Pons (tissue), 1 donor: ENCODE measurements around the gene QRFP.

Experiments
- DNase-seq: peaks from one replicate; pipeline ENCODE4 v3.0.0-alpha.2; 2016; ENCODE audit warnings: low spot score

The QRFP gene, protein sequence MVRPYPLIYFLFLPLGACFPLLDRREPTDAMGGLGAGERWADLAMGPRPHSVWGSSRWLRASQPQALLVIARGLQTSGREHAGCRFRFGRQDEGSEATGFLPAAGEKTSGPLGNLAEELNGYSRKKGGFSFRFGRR

DNA sequence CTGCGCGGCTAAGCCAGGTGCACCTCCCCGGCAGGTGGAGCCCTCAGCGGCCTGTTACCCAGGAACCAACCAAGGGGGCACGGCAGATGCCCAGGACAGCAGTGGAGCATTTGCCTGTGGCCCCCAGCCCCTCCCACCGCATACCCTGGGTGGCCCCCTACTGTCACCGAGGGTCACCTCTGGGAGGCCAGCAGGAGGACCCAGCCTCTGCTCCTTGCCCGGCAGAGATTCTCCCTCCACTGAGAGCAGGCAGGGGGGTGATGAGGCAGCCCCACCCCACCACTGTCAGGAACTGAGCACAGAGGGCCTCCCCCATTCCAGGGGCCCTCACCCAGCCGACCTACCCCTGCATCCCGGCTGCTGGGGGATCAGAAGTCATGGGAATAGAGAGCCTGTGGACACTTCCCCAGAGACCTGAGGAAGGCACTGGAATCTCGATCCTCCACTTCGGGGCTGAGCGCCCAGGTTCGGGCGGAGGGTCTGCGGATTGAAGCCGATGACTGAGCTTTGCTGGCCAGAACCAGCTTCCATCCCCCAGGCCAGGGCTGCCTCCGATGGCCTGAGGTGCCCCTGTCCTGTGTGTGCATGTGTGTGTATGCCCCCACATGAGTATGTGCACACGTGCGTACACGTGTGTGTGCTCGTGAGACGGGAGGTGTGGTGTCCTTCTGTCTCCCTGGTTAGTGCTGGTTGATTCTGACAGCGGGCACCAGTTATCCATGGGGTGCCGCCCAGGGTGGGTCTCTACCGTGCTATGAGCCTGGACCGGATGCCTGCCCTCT, at the start of gene QRFP:
Gene QRFP, minus strand, starts transcription at position 580 of the 782 bp plus-strand sequence. CDS start 2,974 bp downstream, outside the sequence.
- no peak for DNase-seq

DNA sequence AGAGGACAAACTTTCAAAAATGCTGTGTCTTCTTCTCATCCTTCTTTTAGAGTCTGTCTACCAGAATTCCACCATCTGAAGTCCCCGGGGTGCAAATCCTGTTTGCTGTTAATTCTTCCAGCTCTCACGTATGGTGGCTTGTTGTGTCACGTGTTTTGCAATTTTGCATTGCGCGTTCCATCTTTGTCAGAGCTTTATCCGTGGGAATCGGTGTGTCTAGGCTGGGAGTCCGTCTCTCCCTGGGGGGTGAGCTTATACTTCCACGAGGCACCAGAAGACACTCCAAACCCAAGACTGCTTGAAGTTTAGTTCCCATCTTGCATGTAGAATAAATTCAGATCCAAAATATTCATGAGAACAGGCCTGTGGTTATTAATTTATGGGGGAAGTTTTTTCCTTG, 48.6 kb upstream of the QRFP start:
- DNase-seq, result no peak

DNA sequence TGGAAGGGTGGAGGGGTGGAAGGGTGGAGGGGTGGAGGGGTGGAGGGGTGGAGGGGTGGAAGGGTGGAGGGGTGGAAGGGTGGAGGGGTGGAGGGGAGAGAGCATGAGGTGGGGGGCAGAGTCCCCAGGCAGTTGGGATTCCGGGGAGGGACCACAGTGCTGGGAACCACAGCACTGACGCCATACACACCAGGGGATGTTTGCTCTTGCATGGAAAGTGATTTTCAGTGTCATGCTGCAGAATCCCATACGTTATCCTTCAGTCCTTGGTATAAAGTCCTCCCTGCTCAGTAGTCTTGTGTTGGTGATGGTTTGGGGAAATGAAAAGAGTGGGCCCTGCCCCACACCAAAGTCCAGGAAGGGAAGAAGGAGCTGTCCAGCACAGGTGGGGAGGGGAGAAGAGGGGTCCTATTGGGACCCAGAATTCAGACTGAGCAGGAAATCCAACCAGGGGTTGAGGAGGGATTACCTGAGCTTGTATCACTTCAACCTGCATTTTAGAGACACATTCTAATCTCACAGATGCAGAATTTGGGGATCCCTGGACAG, 48.0 kb upstream of the QRFP start:
- no peak for DNase-seq

DNA sequence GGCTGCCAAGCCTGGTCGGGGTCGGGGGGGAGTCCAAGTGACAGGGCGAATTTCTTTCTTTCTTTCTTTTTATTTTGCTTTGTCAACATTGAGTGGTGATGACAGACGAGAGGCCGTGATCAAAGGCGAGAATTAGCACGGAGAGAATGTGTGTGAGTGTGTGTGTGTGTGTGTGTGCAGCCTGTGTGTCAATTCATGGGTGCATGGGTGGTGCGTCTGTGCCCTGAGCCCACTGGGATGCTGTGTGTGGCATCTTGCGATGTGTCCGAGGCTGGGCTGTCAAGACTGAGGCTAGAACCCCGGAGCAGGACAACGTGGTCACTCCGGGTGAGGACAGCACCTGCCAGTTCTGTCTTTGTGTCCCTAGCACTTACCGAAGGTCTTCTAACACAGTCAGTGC, 47.2 kb upstream of the QRFP start:
- DNase-seq, result no peak

DNA sequence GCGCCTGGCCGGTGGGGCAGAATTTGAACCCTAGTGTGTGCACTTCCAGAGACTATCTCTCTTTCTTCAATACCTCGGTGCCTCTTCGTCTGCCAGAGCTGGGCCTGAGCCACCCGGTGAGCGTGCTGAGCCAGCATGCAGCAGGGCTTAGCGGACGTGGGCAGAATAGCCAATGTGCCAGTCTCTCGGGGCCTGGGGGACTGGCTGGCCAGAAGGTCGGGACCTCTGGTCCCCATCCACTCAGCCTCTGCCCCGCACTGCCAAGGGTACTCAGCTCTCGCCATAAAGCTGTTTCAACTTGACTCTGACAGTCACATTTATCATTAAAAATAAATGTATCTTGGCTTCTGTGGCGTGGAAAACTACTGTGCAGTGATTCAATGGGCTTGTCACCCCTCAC, 46.6 kb upstream of the QRFP start:
- no peak for DNase-seq

DNA sequence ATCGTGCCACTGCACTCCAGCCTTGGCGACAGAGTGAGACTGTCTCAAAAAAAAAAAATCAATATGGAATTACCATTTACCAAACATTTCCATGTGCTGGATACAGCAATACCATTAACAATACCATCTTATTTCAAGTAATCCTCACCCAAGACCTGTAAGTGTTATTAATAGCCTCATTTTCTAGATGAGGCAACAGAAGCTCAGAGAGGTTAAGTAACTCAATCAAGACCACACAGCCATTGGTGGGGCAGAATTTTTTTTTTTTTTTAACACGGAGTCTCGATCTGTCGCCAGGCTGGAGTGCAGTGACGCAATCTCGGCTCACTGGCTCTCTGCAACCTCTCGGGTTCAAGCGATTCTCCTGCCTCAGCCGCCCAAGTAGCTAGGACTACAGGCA, 46.1 kb upstream of the QRFP start:
- DNase-seq, result no peak

DNA sequence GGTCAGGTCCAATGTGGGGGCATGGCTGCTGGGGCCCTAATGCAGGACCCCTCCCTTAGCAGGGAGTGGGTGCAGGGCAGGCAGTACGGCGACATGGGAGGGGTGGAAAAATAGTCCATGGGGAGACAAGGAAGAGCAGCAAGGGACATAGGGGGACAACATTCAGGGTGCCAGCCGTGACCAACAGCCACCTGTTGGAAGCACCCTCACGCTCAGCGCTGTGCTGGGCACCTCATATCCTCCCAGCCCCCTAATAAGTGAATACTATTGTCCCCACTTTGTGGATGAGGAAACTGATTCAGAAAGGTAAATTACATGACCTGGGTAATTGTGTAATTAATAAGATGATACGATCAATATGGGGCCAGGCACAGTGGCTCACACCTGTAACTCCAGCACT, 45.5 kb upstream of the QRFP start:
- DNase-seq, result no peak

DNA sequence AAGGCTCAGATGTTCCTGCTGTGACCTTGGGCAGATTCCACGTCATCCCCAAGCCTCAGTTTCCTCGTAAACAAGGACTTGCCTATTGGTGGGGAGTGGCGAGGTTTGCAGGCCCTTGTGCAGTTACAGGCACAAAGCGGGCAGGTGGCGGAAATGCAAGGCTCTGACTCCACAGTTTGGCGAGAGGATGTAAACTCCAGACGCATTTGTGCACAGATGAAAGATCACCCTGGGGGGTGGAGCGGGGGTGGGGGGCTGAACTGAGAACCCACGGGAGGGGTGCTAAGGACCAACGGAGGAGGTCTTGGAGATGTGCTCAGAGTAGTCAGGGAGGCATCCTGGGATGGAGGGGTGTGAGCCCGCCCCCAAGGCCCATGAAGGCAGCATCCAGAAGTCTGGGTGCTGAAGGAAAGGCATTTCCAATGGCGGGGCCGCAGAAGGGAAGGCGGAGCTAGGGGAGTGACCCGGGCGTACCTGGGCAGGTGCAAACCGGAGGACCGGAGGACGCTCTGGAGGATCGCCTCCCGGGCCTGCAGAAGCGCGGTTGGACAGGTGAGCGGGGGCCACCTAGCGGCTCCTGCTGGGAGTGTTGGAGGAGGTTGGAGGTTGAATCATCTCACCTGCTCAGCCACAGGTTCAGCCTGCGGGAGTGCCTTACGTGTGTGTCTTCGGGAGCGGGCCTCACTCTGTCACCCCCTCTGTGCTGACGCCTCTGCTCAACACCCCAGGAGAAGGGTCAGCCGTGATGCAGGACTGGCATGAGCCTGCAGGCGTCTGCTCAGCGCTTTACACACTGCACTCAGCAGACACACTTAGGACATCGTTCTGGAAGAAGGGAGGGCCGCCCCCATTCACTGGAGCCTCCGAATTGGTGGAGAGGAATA, 44.3 kb upstream of the QRFP start:
- DNase-seq, result no peak

DNA sequence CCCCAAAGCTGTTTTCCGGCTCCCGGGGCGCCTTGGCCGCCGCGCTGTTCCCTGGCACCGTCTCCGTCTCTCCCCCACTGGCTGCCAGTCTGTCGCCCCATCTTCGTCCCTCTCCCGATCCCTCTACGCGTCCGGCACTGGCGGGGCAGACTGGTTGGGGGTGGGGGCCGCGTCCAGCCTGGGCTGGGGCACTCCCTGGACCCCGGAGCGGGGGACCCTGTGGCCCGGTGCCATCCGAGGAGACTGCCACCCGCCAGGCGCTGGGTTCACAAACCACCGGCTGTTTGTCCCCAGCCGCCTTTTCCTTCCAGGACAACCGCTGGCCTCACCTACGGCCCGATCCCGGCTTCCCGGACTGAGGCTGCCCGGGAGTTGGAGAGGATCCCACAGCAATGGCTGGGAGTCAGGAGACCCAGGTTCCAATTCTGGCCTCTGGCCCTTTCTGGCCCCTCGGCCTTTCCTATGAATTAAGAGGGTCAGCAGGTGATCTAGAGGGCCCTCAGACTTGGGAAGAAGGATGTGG, 43.5 kb upstream of the QRFP start:
- no peak for DNase-seq

DNA sequence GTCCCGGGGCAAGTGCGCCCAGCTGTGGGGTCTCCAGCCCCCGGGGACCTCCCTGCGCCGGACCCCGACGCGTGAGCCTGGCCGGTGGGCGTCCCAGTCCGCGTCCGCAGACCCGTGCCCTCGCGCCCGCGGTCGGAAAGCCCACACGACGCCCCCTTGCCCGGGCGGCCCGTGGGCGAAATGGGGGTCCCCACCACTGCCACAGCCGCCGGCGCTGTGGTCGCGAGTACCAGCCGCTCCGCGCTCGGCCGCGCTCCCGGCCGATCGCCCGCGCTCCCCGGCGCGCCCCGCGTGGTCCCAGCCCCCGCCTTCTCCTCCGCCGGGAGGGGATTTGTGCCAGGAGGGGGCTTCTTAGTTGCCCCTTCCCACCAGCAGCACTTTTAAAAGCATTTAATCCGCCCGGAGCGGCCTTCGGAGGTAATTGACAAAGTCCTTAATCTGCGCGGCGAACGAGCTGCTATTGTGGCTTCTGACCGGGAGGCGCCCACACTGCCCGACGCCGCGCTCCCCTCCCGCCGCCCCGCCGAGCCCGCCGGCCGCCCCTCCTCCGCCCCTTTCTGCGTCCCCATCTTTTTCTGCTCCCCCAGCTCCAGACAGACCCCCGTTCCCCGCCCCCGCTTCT, 42.9 kb upstream of the QRFP start:
- no peak for DNase-seq

DNA sequence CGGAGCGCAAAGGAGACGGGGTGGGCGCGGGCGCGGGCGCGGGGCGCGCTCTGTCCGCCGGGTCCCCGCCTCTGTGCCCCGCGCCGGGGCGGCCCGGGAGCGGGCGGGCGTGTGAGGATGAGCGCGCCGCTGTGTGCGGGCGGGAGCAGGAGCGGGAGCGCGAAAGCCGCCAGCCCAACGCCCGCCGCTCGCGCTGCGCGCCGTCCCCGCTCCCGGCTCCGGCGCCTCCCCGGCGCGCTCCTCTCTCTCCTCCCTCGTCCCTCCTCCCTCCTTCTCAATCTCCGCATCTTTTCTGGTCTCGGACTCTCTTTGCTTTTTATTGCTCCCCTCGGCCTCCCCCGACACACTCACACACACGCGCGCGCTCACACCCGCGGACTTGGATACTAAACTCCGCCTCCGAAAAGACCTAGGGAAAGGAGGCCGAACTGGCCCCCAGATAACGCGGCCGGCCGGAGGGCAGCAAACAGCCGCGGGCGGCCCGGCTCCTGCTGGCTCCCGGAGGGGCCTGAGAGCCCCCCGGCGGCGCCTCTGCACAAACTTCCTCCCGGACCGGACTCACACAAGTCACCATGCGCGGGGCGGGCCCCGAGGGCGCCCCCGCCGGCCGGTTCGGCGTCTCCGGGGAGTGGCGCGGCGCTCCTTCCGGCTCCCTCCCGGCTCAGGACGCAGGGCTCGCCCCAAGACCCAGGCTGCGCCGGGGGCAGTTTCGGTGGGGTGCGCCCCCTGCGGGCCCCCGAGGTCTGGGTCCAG, 42.2 kb upstream of the QRFP start, which contains the start of gene FIBCD1:
Gene FIBCD1, minus strand, starts transcription at position 596 of the 753 bp plus-strand sequence. CDS start 640 bp downstream, outside the sequence.
- DNase-seq, result no peak

DNA sequence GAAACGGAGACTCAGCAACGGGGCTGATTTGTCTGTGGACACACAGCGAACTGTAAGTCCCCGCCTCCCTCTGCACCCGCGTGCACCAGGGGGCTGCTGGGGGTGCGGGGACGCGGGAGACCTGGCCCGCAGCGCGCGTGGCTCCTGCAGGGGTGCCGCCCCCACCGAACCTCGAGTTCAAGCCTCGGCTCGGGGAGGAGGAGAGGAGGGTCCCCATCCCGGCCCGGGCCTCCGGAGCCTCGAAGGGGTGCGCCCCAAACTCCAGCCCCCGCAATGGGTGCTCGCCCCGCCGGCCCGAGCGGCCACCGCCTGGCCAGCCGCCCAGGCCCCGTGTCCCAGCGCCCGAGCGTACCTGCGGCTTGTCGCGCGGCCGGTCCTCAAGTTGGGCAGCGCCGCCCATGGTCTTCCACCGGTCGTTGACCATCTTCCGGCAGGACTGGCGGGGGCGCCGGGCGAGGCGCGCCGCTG, 41.6 kb upstream of the QRFP start:
- no peak for DNase-seq

DNA sequence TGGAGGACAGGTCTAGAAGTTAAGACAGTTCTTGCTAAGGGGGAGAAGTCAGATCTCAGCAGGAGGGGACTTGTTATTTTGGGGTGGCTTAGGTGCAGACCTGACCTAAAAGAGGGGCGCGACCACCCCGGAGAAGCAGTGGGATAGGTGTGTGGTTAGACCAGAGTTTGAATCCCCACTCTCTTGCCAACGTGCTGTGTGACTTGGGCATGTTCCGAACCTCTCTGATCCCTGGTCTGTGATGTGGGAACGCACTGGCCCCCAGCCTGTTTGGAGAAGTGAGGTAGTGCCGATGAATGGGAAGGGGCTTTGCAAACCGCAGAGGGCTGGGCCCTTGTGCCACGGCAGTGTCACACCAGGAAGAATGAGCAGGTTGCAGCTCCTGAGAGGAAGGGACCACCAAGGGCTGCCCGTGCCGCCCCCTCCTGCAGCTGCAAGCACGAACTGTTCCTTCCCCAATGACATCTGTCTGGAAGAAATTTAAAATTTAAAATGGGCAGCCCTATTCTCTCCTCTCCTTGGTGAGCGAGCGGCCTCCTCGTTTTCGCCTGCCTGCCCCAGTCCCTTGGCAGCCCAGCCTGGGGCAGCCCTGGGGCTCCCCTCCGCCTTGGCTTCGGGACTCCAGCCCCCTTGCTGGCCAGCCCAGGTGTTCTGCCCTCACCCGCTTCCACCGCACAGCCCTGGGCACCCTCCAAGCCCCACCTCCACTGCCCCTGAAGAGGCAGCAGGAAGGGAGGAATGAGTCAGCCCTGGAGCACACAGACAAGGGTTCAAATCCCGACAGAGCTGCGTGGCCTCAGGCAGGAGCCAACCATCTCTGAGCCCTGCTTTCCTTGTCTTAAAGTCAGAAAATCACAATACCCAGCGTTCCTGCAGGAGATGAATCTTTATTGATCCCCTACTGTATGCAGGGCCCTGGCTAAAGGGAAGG, 40.8 kb upstream of the QRFP start:
- no peak for DNase-seq

DNA sequence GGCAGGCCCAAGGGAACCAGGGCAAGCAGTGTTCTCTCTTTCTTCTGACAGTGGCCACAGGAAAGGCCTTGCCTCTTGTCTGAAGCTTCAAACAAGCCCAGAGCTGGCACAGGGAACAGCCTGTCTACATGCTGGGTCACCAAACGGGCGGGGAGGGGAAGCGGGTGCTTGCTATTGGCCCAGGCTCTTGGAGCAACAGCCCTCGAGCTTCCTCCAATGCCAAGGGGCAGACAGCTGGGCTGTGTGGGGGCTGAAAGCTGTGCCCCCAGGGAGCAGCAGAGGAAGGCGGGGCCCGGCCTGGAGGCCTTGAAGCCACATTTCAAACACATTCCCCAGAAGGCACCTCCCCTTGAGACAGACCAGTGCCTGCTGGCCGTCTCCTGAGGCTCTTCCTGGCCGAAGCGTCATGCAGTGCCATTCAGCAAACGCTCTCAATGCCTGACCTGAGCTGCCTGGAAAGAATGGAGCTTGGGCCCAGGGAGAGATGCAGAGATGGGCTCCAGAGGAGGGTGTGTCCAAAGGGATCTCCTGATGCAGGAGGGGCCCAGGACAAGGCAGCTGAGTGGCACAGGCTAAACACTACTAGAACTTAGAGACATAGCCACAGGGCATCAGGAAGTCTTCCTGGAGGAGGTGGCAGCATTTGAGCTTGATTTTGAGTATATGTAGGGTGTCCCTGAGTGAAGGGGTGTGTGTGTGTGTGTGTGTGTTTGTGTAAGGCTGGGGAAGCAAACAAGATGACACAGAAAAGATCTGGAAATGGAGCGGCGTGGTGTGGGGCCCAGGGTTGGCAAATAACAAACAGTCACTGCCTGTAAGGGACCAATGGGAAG, 39.9 kb upstream of the QRFP start:
- DNase-seq, result no peak

DNA sequence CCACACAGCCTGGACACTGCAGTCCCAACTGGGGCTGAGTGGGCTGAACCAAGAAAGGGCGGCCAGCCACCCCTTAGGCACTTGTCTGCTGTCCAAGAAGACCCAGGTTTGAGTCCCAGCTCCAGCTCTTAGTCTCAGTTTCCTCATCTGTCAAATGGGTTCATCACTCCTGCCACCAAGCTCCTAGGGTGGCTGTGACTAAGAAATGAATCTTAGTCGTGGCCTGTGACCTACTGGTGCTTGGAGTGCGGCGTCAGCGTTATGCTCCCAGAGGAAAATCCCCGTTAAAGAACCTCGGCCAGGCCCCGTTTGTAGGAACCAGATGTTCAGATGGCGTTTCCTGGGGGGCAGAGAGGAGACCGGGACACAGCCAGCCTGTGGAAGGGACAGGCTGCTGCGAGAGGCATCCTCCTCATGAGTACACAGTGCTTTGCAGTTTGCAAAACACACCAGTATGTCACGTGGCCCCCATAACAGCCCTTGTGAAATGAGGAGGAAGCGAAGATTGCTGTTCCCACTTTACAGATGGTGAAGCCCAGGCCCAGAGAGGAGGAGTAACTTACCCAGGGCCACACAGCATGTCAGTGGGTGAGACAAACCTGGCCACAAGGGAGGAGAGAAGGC, 39.1 kb upstream of the QRFP start:
- no peak for DNase-seq

DNA sequence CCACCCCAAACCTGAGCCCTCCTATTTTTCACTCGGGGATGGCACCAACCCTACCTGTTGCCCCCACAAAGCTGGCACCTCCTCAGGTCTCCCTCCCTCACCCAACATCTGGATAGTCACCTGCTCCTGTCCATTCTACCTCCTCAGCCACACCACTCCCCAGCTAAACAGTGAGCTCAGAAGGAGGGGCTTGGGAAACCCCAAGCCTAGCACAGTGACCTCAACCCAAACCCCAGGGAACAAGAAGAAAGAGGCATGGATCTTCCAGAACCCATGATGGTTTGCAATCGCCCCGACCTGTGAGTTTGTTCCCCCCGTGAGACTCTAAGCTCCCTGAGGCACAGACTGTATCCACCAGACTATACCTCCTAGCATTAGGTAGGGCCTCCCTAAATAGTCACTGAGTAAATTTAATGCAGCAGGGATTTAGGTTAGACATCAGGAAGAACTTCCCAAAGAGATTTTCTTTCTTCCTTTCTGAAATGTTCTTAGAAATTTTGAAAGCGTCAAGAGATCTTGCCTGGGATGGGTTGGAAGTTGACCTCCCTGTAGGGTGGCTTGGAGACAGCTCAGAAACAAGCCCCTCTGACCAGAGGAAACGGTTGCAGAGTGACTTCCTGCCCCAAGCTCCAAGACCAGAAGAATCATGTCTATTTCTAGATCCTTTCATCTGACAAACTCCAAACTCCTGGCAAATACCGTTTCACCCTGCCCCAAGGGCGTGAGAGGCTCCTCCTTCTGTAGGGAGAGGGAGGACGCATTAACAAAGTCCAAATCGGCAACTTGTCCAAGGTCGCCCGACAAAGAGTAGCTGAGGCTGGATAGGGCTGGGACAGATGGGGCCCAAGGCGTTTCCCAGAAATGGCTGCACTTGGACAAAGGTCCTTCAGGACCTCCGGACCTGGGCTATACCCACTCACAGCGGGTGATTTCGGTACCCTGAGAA, 38.4 kb upstream of the QRFP start:
- no peak for DNase-seq

DNA sequence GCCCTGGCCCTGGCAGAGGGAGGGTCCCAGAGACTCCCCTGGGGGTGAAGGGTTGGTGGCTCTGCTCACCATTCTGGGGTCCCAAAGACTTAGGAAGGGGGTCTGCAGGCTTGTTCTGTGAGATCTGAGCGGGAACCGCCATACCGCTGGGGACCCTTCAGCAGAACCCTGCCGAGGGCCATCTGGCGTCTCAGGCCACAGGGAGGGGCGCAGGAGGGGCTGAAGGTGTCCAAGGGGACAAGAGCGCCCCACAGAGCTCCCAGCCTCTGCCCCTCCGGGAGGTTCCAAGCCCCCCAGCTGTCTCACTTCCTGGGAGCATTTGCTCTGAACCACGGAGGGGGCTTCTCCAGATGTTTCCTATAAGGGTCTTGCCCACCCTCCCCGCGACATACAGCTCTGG, 37.6 kb upstream of the QRFP start:
- no peak for DNase-seq
